GM23248 (cell line): ENCODE measurements around the gene ANP32B. TPM values are rescaled to one million over a fixed set of nuclear protein-coding genes. Genes with fewer than 3 reads are reported as not detected.
"Not testable (repeated sequence)": the region's sequence is repeated elsewhere in the genome, so short reads cannot be mapped to it uniquely, and the experiment has no call there.

ENCODE experiments used
- DNase-seq: peaks from one replicate; pipeline ENCODE4 v3.0.0-alpha.2; 2015
- H2AFZ ChIP-seq: fragments of 200-600 bp; sonication (generic); 2 replicates; pipeline ENCODE4 v1.6.1; 2016; ENCODE audit warnings: antibody characterized with exemption
- H3F3A ChIP-seq: fragments of 200-600 bp; sonication (generic); 2 replicates; pipeline ENCODE4 v1.6.1; 2016; ENCODE audit warnings: mild to moderate bottlenecking, antibody characterized with exemption, mixed run types; ENCODE audit not compliant: insufficient read depth
- H3K27ac ChIP-seq: fragments of 200-600 bp; sonication (generic); 2 replicates; pipeline ENCODE4 v1.5.1; 2016; ENCODE audit warnings: mild to moderate bottlenecking
- H3K27me3 ChIP-seq: fragments of 200-600 bp; sonication (generic); replicated peaks from 2 replicates; pipeline ENCODE4 v1.6.1; 2016; ENCODE audit warnings: mild to moderate bottlenecking; ENCODE audit not compliant: insufficient read depth
- H3K36me3 ChIP-seq: fragments of 200-600 bp; sonication (generic); 2 replicates; pipeline ENCODE4 v1.6.1; 2016; ENCODE audit warnings: low read depth, mild to moderate bottlenecking
- H3K4me1 ChIP-seq: fragments of 200-600 bp; sonication (generic); 2 replicates; pipeline ENCODE4 v1.6.1; 2016; ENCODE audit warnings: mild to moderate bottlenecking; ENCODE audit not compliant: insufficient read depth
- H3K4me2 ChIP-seq: fragments of 200-600 bp; sonication (generic); one replicate; pipeline ENCODE4 v1.6.1; 2016; ENCODE audit warnings: mild to moderate bottlenecking; ENCODE audit not compliant: unreplicated experiment
- H3K4me3 ChIP-seq: fragments of 200-600 bp; sonication (generic); 2 replicates; pipeline ENCODE4 v1.5.1; 2016; ENCODE audit warnings: mild to moderate bottlenecking
- H3K79me2 ChIP-seq: fragments of 200-600 bp; sonication (generic); 2 replicates; pipeline ENCODE4 v1.6.1; 2016; ENCODE audit warnings: mild to moderate bottlenecking; ENCODE audit not compliant: insufficient read depth
- H3K9ac ChIP-seq: fragments of 200-600 bp; sonication (generic); 2 replicates; pipeline ENCODE4 v1.6.1; 2016; ENCODE audit warnings: mild to moderate bottlenecking
- H3K9me2 ChIP-seq: fragments of 200-600 bp; sonication (generic); 2 replicates; pipeline ENCODE4 v1.6.1; 2016; ENCODE audit warnings: mixed run types, mild to moderate bottlenecking, moderate library complexity; ENCODE audit not compliant: insufficient read depth
- H3K9me3 ChIP-seq: fragments of 200-600 bp; sonication (generic); one replicate; pipeline ENCODE4 v1.6.1; 2017; ENCODE audit warnings: low read depth
- H4K20me1 ChIP-seq: fragments of 200-600 bp; sonication (generic); 2 replicates; pipeline ENCODE4 v1.6.0; 2016; ENCODE audit not compliant: insufficient read depth
- EZH2 ChIP-seq: fragments of 200-600 bp; sonication (generic); IDR thresholded peaks from 2 replicates; pipeline ENCODE4 v1.6.1; 2018; ENCODE audit warnings: antibody characterized with exemption, mild to moderate bottlenecking; ENCODE audit not compliant: insufficient read depth, poor library complexity, severe bottlenecking
- EZH2phosphoT487 ChIP-seq: fragments of 200-600 bp; sonication (generic); IDR thresholded peaks from 2 replicates; pipeline ENCODE4 v1.6.1; 2018; ENCODE audit warnings: antibody characterized with exemption, moderate library complexity, mild to moderate bottlenecking, low read depth; ENCODE audit not compliant: insufficient read depth
- WGBS, 2 experiments: methylation state at CpG; one replicate each; pipeline ENCODE4 v1.1.6; 2015 to 2017; ENCODE audit warnings: low lambda C conversion rate in 2 of 2, low coverage in 1 of 2; ENCODE audit errors: missing lambda C conversion rate in 2 of 2; 5-methylcytosine and 5-hydroxymethylcytosine counted together
- in situ Hi-C: fragments of 300-500 bp; cut with MboI; formaldehyde crosslinking; loops from 2 replicates; pipeline ENCODE4 v1.15.0; 2020
- polyA plus RNA-seq: library from polyadenylated mRNA; unstranded; fragments of >200 nt; fragmentation: Nextera tagmentation; extraction: Ambion mirVana; gene quantifications from 2 replicates; pipeline ENCODE4 v1.2.1, GENCODE V29; 2016
- total RNA-seq: library from RNA; depleted of rRNA; stranded (reverse); fragments of >200 nt; shearing (Covaris generic); gene quantifications from 2 replicates; pipeline ENCODE4 v1.2.3, GENCODE V29; 2014

The ANP32B gene
- total and polyA plus RNA-seq, 2 experiments from 2014 or later, result 11.2 to 138 TPM

DNA sequence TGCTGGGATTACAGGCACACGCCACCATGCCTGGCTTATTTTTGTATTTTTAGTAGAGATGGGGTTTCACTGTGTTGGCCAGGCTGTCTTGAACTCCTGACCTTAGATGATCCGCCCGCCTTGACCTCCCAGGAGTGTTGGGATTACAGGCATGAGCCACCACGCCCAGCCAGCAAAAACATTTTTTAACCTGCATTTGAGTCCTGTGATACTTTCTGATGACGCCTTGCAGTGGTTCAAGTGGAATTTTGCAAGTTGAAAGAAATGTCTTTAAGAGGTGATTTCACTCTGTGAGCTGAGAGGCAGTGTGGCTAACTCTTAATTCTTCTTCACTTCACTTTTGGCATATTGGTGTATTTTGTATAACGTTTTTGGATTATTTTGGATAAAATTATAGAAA, 9.1 kb downstream of the ANP32B start:
- no peaks in the 10 kb centered on the region for H3K27me3 ChIP-seq
- H3K79me2 ChIP-seq, result peaks cover 100% of the 10 kb centered on the region
- peaks cover 30% of the 10 kb centered on the region for H3K4me1 ChIP-seq
- H3K9me2 ChIP-seq, result no peaks in the 10 kb centered on the region
- no peak overlapping the region for H3K4me3 ChIP-seq
- DNase-seq, result no peak
- peaks cover 31% of the 10 kb centered on the region for H3F3A ChIP-seq
- peaks cover 30% of the 10 kb centered on the region; the same call in 1 of the 2 replicates for H4K20me1 ChIP-seq
- no peak for TF ChIP-seq EZH2
- no peak for TF ChIP-seq EZH2phosphoT487
- H3K9ac ChIP-seq, result no peak overlapping the region
- peaks cover 23% of the 10 kb centered on the region for H3K36me3 ChIP-seq
- WGBS, 2 experiments, result 89 to 92% methylated on average over 6 of the region's 6 CpGs
- H3K9me3 ChIP-seq, result no peaks in the 10 kb centered on the region
- H2AFZ ChIP-seq, result no peak overlapping the region
- H3K4me2 ChIP-seq, result no peak overlapping the region
- no peak overlapping the region for H3K27ac ChIP-seq
- in situ Hi-C loops, result no loop called here

DNA sequence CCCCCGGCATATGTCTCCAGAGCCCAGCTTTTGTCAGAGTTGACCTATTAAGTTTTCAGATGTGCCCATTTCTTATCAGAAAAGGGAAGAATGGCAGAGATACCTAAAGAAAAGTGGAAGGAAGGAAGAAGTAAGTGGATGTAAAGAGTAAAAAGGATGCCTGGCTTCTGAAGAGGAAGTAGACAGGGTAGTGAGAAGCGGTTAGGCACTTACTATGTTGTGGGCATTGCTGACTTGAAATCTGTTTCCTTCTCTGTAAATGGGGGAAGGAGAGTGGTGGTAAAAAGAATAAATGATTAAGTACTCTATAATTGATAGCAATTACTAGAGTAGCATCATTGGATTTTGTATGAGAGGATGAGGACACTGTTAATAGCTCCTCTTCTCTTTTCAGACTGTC, 9.9 kb downstream of the ANP32B start:
- no peaks in the 10 kb centered on the region for H3K27me3 ChIP-seq
- TF ChIP-seq EZH2phosphoT487, result no peak
- no peak for TF ChIP-seq EZH2

DNA sequence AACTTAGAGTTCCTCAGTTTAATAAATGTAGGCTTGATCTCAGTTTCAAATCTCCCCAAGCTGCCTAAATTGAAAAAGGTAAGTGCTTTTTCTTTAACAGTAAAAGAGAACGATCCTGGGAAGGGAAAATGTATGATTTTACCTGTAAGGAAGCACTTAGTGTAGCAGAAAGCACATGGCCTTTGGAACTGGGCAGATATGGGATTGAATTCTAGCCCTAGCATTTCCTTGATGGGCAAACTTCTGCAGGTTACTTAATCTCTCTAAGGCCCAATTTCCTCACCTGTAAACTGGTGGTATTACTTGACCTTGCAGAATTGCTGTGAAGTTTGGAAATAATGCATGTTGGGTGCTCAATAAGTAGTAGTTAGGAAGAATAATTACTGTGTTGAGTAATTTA, 11.6 kb downstream of the ANP32B start:
- TF ChIP-seq EZH2phosphoT487, result no peak
- TF ChIP-seq EZH2, result no peak
- Histone ChIP-seq H3K4me3 (no peak overlapping the region), H3K27me3 (no peaks in the 10 kb centered on the region), H3K9me2 (no peaks in the 10 kb centered on the region), H3K27ac (no peak overlapping the region), H4K20me1 (peaks cover 20% of the 10 kb centered on the region; the same call in 1 of the 2 replicates), H3K9ac (no peak overlapping the region), H3K36me3 (peaks cover 35% of the 10 kb centered on the region), H2AFZ (no peak overlapping the region), H3K4me1 (peaks cover 27% of the 10 kb centered on the region), H3F3A (peaks cover 27% of the 10 kb centered on the region), H3K9me3 (no peaks in the 10 kb centered on the region), H3K4me2 (no peak overlapping the region), H3K79me2 (peaks cover 98% of the 10 kb centered on the region)
- no peak for DNase-seq
- in situ Hi-C loops, result no loop called here
- 95 to 100% methylated on average over 1 of the region's 1 CpG for WGBS, 2 experiments

More for the DNA sequence above, 9.9 kb downstream of the ANP32B start:
- no peak for DNase-seq
- H4K20me1 ChIP-seq, result peaks cover 23% of the 10 kb centered on the region; the same call in 1 of the 2 replicates
- H3K79me2 ChIP-seq, result peaks cover 100% of the 10 kb centered on the region
- peaks cover 29% of the 10 kb centered on the region for H3K36me3 ChIP-seq
- peaks cover 31% of the 10 kb centered on the region for H3F3A ChIP-seq
- H3K4me2 ChIP-seq, result no peak overlapping the region
- H3K27ac ChIP-seq, result no peak overlapping the region
- no peak overlapping the region for H3K9ac ChIP-seq
- 90 to 97% methylated on average over 2 of the region's 2 CpGs for WGBS, 2 experiments
- no peak overlapping the region for H3K4me3 ChIP-seq
- no peaks in the 10 kb centered on the region for H3K9me3 ChIP-seq
- in situ Hi-C loops, result no loop called here
- no peaks in the 10 kb centered on the region for H3K9me2 ChIP-seq
- H3K4me1 ChIP-seq, result peaks cover 30% of the 10 kb centered on the region
- H2AFZ ChIP-seq, result no peak overlapping the region

DNA sequence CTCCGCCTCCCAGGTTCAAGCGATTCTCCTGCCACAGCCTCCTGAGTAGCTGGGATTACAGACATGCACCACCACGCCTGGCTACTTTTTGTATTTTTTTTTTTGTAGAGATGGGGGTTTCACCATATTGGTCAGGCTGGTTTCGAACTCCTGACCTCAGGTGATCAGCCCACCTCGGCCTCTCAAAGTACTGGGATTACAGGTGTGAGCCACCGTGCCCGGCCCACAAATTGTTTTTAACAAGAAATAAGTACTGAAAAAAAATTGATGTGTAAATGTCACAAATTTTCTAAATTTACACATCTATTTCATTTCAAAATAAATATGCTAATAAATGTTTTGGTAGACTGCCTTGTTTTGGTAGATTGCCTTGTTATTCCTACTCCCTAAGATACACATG, 13.5 kb downstream of the ANP32B start:
- Histone ChIP-seq H4K20me1 (0 out of 2 replicates have a peak, but pooled peaks cover 20% of the 10 kb centered on the region), H3K79me2 (peaks cover 98% of the 10 kb centered on the region), H3K36me3 (peaks cover 36% of the 10 kb centered on the region)
- H3F3A ChIP-seq, H3K9ac ChIP-seq, H3K27ac ChIP-seq, H3K9me3 ChIP-seq, DNase-seq, H3K4me3 ChIP-seq, in situ Hi-C loops, H3K4me1 ChIP-seq, H3K4me2 ChIP-seq, H2AFZ ChIP-seq, H3K27me3 ChIP-seq, H3K9me2 ChIP-seq: not testable (repeated sequence)
- 90 to 92% methylated on average over 7 of the region's 7 CpGs for WGBS, 2 experiments
